EH (cell line): ENCODE results near the gene CEP68.
A peak's percentile ranks its signal among the peaks of the same experiment; 100 is the strongest.

Experiments
- DNase-seq: peaks from one replicate; pipeline ENCODE4 v3.0.0-alpha.2; 2015; ENCODE audit warnings: low read depth

Gene CEP68

GRCh38 chr2:65057391-65058052, 1.3 kb downstream of the CEP68 start:
- peak; percentile 42 for DNase-seq

GRCh38 chr2:65059071-65059470, 2.9 kb downstream of the CEP68 start:
- no peak for DNase-seq

GRCh38 chr2:65061146-65061909, 5.1 kb downstream of the CEP68 start:
- no peak for DNase-seq

GRCh38 chr2:65061910-65062339, 5.7 kb downstream of the CEP68 start:
- DNase-seq, result no peak

- no peak for DNase-seq
These were observed 6.9 kb downstream of the CEP68 start for GRCh38 chr2:65062843-65063825.

- DNase-seq, result peak; percentile 92
These were observed 8.7 kb downstream of the CEP68 start for GRCh38 chr2:65064728-65065552.

- DNase-seq, result no peak
These were observed 11.8 kb downstream of the CEP68 start for GRCh38 chr2:65067806-65068553.

- no peak for DNase-seq
These were observed 13.2 kb downstream of the CEP68 start for GRCh38 chr2:65069439-65069824.

GRCh38 chr2:65070172-65070830, 14.1 kb downstream of the CEP68 start:
- DNase-seq, result peak; percentile 70

GRCh38 chr2:65070856-65071255, 14.6 kb downstream of the CEP68 start:
- DNase-seq, result no peak

GRCh38 chr2:65071499-65072180, 15.4 kb downstream of the CEP68 start:
- DNase-seq, result peak; percentile 52

- no peak for DNase-seq
These were observed 16.2 kb downstream of the CEP68 start for GRCh38 chr2:65072181-65072970.

GRCh38 chr2:65073879-65074565, 17.8 kb downstream of the CEP68 start:
- no peak for DNase-seq

GRCh38 chr2:65075176-65075575, 19.0 kb downstream of the CEP68 start:
- DNase-seq, result no peak

GRCh38 chr2:65075605-65076344, 19.6 kb downstream of the CEP68 start:
- peak; percentile 26 for DNase-seq

- peak; percentile 80 for DNase-seq
These were observed 20.1 kb downstream of the CEP68 start for GRCh38 chr2:65076345-65076710.

GRCh38 chr2:65077898-65078297, 21.7 kb downstream of the CEP68 start:
- DNase-seq, result no peak

- no peak for DNase-seq
These were observed 22.8 kb downstream of the CEP68 start for GRCh38 chr2:65079017-65079416.
